ENCODE results near the gene ANKAR.
"Not testable (repeated sequence)": the region's sequence is repeated elsewhere in the genome, so short reads cannot be mapped to it uniquely, and the experiment has no call there.

Gene ANKAR

GRCh38 chr2:189700681-189701080 is 26.2 kb downstream of the ANKAR start:
- H3K36me3 ChIP-seq (ENCODE audit: control insufficient read depth in 2 of 2, insufficient read depth in 2 of 2, low read length in 2 of 2): peaks cover 2 to 4% of the 10 kb centered on the region in 2 donors
- H3K4me1 ChIP-seq (ENCODE audit: control insufficient read depth in 2 of 2, insufficient read depth in 2 of 2, low read length in 2 of 2): no peaks in the 10 kb centered on the region
- no peaks in the 10 kb centered on the region for H3K9me3 ChIP-seq (ENCODE audit: control insufficient read depth in 2 of 2, low read length in 2 of 2)
- no peaks in the 10 kb centered on the region for H3K27me3 ChIP-seq (ENCODE audit: control insufficient read depth in 2 of 2, insufficient read depth in 2 of 2, low read length in 2 of 2)
- H3K4me3 ChIP-seq (ENCODE audit: low read length in 2 of 2): no peak overlapping the region
- no peak overlapping the region for H3K9ac ChIP-seq (ENCODE audit: low read depth in 1 of 2, low read length in 2 of 2)
- H3K27ac ChIP-seq (ENCODE audit: low read depth in 2 of 2, low read length in 2 of 2): no peak overlapping the region

GRCh38 chr2:189702071-189702470 is 27.6 kb downstream of the ANKAR start:
- no peak overlapping the region for H3K4me3 ChIP-seq (ENCODE audit: low read length in 2 of 2)
- no peaks in the 10 kb centered on the region for H3K4me1 ChIP-seq (ENCODE audit: control insufficient read depth in 2 of 2, insufficient read depth in 2 of 2, low read length in 2 of 2)
- H3K9ac ChIP-seq (ENCODE audit: low read depth in 1 of 2, low read length in 2 of 2): no peak overlapping the region
- no peaks in the 10 kb centered on the region for H3K27me3 ChIP-seq (ENCODE audit: control insufficient read depth in 2 of 2, insufficient read depth in 2 of 2, low read length in 2 of 2)
- no peak overlapping the region for H3K27ac ChIP-seq (ENCODE audit: low read depth in 2 of 2, low read length in 2 of 2)
- no peaks in the 10 kb centered on the region for H3K9me3 ChIP-seq (ENCODE audit: control insufficient read depth in 2 of 2, low read length in 2 of 2)
- H3K36me3 ChIP-seq (ENCODE audit: control insufficient read depth in 2 of 2, insufficient read depth in 2 of 2, low read length in 2 of 2): peaks cover 2 to 11% of the 10 kb centered on the region in 2 donors

- Histone ChIP-seq H3K4me3 (ENCODE audit: low read length in 2 of 2) (no peak overlapping the region), H3K4me1 (ENCODE audit: control insufficient read depth in 2 of 2, insufficient read depth in 2 of 2, low read length in 2 of 2) (no peaks in the 10 kb centered on the region), H3K27me3 (ENCODE audit: control insufficient read depth in 2 of 2, insufficient read depth in 2 of 2, low read length in 2 of 2) (no peaks in the 10 kb centered on the region), H3K27ac (ENCODE audit: low read depth in 2 of 2, low read length in 2 of 2) (no peak overlapping the region), H3K9ac (ENCODE audit: low read depth in 1 of 2, low read length in 2 of 2) (no peak overlapping the region), H3K9me3 (ENCODE audit: control insufficient read depth in 2 of 2, low read length in 2 of 2) (no peaks in the 10 kb centered on the region), H3K36me3 (ENCODE audit: control insufficient read depth in 2 of 2, insufficient read depth in 2 of 2, low read length in 2 of 2) (peaks cover 2 to 13% of the 10 kb centered on the region in 2 donors)
Measured at GRCh38 chr2:189709501-189710221, 35.2 kb downstream of the ANKAR start.

- H3K9me3 ChIP-seq (ENCODE audit: control insufficient read depth in 2 of 2, low read length in 2 of 2): not testable (repeated sequence)
Measured at GRCh38 chr2:189717593-189717992, 43.1 kb downstream of the ANKAR start.

GRCh38 chr2:189719571-189719970 is 45.1 kb downstream of the ANKAR start:
- Histone ChIP-seq H3K27ac (ENCODE audit: low read depth in 2 of 2, low read length in 2 of 2) (no peak overlapping the region), H3K4me3 (ENCODE audit: low read length in 2 of 2) (no peak overlapping the region), H3K9me3 (ENCODE audit: control insufficient read depth in 2 of 2, low read length in 2 of 2) (no peaks in the 10 kb centered on the region), H3K9ac (ENCODE audit: low read depth in 1 of 2, low read length in 2 of 2) (no peak overlapping the region), H3K4me1 (ENCODE audit: control insufficient read depth in 2 of 2, insufficient read depth in 2 of 2, low read length in 2 of 2) (no peaks in the 10 kb centered on the region), H3K27me3 (ENCODE audit: control insufficient read depth in 2 of 2, insufficient read depth in 2 of 2, low read length in 2 of 2) (no peaks in the 10 kb centered on the region), H3K36me3 (ENCODE audit: control insufficient read depth in 2 of 2, insufficient read depth in 2 of 2, low read length in 2 of 2) (no peaks in the 10 kb centered on the region)

More at GRCh38 chr2:189717593-189717992, 43.1 kb downstream of the ANKAR start:
- H3K4me1 ChIP-seq (ENCODE audit: control insufficient read depth in 2 of 2, insufficient read depth in 2 of 2, low read length in 2 of 2); H3K27me3 ChIP-seq (ENCODE audit: control insufficient read depth in 2 of 2, insufficient read depth in 2 of 2, low read length in 2 of 2); H3K27ac ChIP-seq (ENCODE audit: low read depth in 2 of 2, low read length in 2 of 2); H3K36me3 ChIP-seq (ENCODE audit: control insufficient read depth in 2 of 2, insufficient read depth in 2 of 2, low read length in 2 of 2); H3K9ac ChIP-seq (ENCODE audit: low read depth in 1 of 2, low read length in 2 of 2); H3K4me3 ChIP-seq (ENCODE audit: low read length in 2 of 2): not testable (repeated sequence)

GRCh38 chr2:189723192-189723591 is 48.7 kb downstream of the ANKAR start:
- Histone ChIP-seq H3K36me3 (ENCODE audit: control insufficient read depth in 2 of 2, insufficient read depth in 2 of 2, low read length in 2 of 2) (no peaks in the 10 kb centered on the region), H3K27me3 (ENCODE audit: control insufficient read depth in 2 of 2, insufficient read depth in 2 of 2, low read length in 2 of 2) (no peaks in the 10 kb centered on the region), H3K9ac (ENCODE audit: low read depth in 1 of 2, low read length in 2 of 2) (no peak overlapping the region), H3K9me3 (ENCODE audit: control insufficient read depth in 2 of 2, low read length in 2 of 2) (no peaks in the 10 kb centered on the region), H3K4me3 (ENCODE audit: low read length in 2 of 2) (no peak overlapping the region), H3K4me1 (ENCODE audit: control insufficient read depth in 2 of 2, insufficient read depth in 2 of 2, low read length in 2 of 2) (no peaks in the 10 kb centered on the region), H3K27ac (ENCODE audit: low read depth in 2 of 2, low read length in 2 of 2) (no peak overlapping the region)

Measured in mucosa of rectum (tissue), 2 donors.